HG02571 (cell line): ENCODE measurements around the gene ST7L.
"Not testable (repeated sequence)": the region's sequence is repeated elsewhere in the genome, so short reads cannot be mapped to it uniquely, and the experiment has no call there.

ENCODE experiments used
- ATAC-seq: cut with Tn5 transposase; IDR thresholded peaks from one replicate; pipeline ENCODE4 v1.9.1; 2021; ENCODE audit warnings: mild to moderate bottlenecking, moderate library complexity; ENCODE audit not compliant: unreplicated experiment

ST7L gene

GRCh38 chr1:112618721-112619517, at the start of gene ST7L:
ST7L (minus strand) TSS chr1:112619141; CDS start chr1:112619113, 28 bp downstream.
- no peak for ATAC-seq

GRCh38 chr1:112666946-112667345, 48.0 kb upstream of the ST7L start:
- ATAC-seq: no peak

GRCh38 chr1:112665857-112666256, 46.9 kb upstream of the ST7L start:
- ATAC-seq: no peak

GRCh38 chr1:112651205-112651604, 32.3 kb upstream of the ST7L start:
- ATAC-seq: no peak

GRCh38 chr1:112646225-112646624, 27.3 kb upstream of the ST7L start:
- no peak for ATAC-seq

GRCh38 chr1:112643080-112643479, 24.1 kb upstream of the ST7L start:
- ATAC-seq: no peak

- ATAC-seq: not testable (repeated sequence)
These were observed 21.5 kb upstream of the ST7L start for GRCh38 chr1:112640437-112640836.

- ATAC-seq: no peak
These were observed 19.1 kb upstream of the ST7L start for GRCh38 chr1:112638110-112638428.

GRCh38 chr1:112637254-112638109, 18.5 kb upstream of the ST7L start:
- no peak for ATAC-seq

GRCh38 chr1:112636597-112637253, 17.8 kb upstream of the ST7L start:
- ATAC-seq: no peak

GRCh38 chr1:112636056-112636455, 17.1 kb upstream of the ST7L start:
- ATAC-seq: no peak

- no peak for ATAC-seq
These were observed 15.4 kb upstream of the ST7L start for GRCh38 chr1:112634367-112634766.

GRCh38 chr1:112633628-112634027, 14.7 kb upstream of the ST7L start:
- ATAC-seq: no peak

- no peak for ATAC-seq
These were observed 10.3 kb upstream of the ST7L start for GRCh38 chr1:112629256-112629655.

- ATAC-seq: no peak
These were observed 9.6 kb upstream of the ST7L start for GRCh38 chr1:112628516-112628915.

GRCh38 chr1:112626887-112627286, 7.9 kb upstream of the ST7L start:
- no peak for ATAC-seq

- no peak for ATAC-seq
These were observed 7.3 kb upstream of the ST7L start for GRCh38 chr1:112626193-112626592.

- no peak for ATAC-seq
These were observed 6.8 kb upstream of the ST7L start for GRCh38 chr1:112625696-112626095.

- ATAC-seq: not testable (repeated sequence)
These were observed 5.6 kb upstream of the ST7L start for GRCh38 chr1:112624493-112624892.

- ATAC-seq: no peak
These were observed 1.4 kb upstream of the ST7L start for GRCh38 chr1:112620377-112620695.

GRCh38 chr1:112619518-112620376, 806 bp upstream of the ST7L start, which contains the start of gene CAPZA1:
CAPZA1 (plus strand) TSS chr1:112619832; CDS start chr1:112619845, 13 bp downstream.
- ATAC-seq: peak; percentile 78
